GM10266 (cell line): Measurements from ENCODE around the gene NDUFV2.

Source experiments
- DNase-seq: peaks from one replicate; pipeline ENCODE4 v3.0.0; 2012; ENCODE audit errors: extremely low spot score
- CTCF ChIP-seq: IDR thresholded peaks from 2 replicates; pipeline ENCODE4 v1.5.1; 2012; ENCODE audit warnings: mild to moderate bottlenecking, low read depth; ENCODE audit not compliant: control insufficient read depth, insufficient read depth; ENCODE audit errors: missing control alignments

The NDUFV2 gene

GRCh38 chr18:9106800-9107584 lies 4.5 kb downstream of the NDUFV2 start:
- no peak for TF ChIP-seq CTCF
- DNase-seq: no peak

DNA sequence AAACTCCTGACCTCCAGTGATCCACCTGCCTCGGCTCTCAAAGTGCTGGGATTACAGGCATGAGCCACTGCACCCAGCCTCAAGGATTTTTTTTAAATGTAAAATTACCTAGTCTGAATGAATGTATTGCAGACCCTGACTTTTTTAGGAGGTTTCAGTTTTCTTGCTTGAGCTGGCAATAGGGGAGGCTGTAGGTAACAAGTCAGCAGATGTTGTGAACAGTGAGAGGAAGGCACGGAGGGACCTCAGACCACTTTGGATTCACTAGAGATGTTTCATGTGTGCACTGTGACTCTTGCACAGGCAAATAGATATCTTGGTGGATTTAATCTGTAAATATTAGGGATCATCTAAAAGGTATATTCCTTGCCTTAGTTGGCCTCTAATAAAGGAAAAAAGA lies 6.4 kb downstream of the NDUFV2 start:
- no peak for DNase-seq
- no peak for TF ChIP-seq CTCF

- no peak for TF ChIP-seq CTCF
- DNase-seq: no peak
Observed at GRCh38 chr18:9109523-9109922, 7.0 kb downstream of the NDUFV2 start.

GRCh38 chr18:9113468-9114149 lies 11.1 kb downstream of the NDUFV2 start:
- no peak for TF ChIP-seq CTCF

DNA sequence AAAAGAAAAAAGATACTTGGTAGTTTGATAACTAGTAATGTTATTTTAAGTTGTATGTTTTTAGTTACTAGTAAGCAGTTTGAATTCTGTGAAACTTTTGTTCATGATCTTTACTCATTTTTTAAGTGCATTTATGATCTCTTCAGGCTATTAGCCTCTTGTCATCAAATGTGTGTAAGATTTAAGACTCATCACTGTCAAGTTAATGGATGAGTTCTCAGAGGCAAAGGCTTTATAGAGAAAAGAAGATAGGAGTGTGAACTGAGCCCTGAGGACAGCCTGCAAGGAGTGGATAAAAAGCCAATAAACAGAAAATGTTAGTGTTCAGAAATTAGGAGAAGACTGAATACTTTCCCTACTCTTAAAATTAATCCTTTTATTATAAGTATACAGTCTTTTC lies 13.5 kb downstream of the NDUFV2 start:
- TF ChIP-seq CTCF: no peak
- no peak for DNase-seq

More at GRCh38 chr18:9113468-9114149, 11.1 kb downstream of the NDUFV2 start:
- no peak for DNase-seq

DNA sequence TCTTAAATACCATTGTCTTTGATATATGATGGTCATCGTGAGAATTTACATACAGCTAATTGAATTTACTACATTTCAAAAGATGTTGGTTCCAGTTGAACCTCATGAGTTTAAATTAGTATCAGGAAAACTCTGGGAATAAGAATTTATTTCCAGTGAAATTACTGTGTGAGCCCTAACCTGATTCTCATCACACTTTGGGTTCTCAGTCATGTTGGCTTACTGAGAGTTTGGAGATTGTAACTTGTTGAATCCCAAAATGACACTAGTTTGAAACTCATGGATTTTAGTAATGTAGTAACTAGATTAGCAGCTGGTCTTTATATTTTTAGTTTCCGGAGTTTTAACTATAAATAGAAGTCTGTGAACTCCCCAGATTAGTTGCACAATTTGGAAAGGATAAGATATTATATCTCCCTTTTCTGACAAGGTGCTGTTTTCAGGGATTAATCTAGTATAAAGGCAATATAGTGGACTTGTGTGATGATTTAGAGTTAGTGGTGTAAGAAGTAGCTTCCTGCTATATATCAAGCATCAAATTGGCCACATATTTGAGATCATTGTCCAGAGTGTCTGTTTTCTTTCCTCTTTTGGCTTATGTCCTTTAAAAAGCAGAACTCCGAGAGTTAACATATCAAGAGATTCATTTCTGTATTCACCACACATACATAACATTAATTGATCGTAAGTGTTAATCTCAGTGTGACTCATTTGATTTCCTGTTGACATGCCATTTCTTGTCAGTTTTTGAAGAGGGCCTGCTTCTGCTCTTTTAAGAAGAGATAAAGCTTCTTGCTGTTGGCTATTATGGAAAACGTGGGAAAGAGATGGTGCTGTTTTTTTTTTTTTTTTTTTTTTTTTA lies 15.7 kb downstream of the NDUFV2 start:
- DNase-seq: no peak
- no peak for TF ChIP-seq CTCF
